GM12878 (cell line): ENCODE data around the gene HPS5. TPM values are rescaled to one million over a fixed set of nuclear protein-coding genes. Genes with fewer than 3 reads are reported as not detected.

Experiments
- ATAC-seq: fragments of 200-7000 bp; cut with Tn5 transposase; 3 replicates; pipeline ENCODE4 v1.9.1; 2020; ENCODE audit warnings: mild to moderate bottlenecking, moderate library complexity
- BruUV-seq: library from RNA; stranded (reverse); fragments of 400-500 nt; replicated peaks from 2 replicates; lab custom pipeline; 2021; lab: Mats Ljungman, UMichigan
- CTCF ChIA-PET: fragments of 300-600 bp; sonication (Branson Sonifier 250); formaldehyde crosslinking; extraction: SDS; loops from one replicate; lab custom pipeline; 2021; ENCODE audit warnings: inconsistent platforms; lab: Yijun Ruan, JAX
- POLR2A ChIA-PET: fragments of 350-600 bp; formaldehyde crosslinking; extraction: SDS; loops from one replicate; lab custom pipeline; 2021; ENCODE audit warnings: inconsistent platforms; lab: Charles Lee
- RAD21 ChIA-PET: fragments of 300-600 bp; sonication (Branson Sonifier 250); formaldehyde crosslinking; loops from one replicate; lab custom pipeline; 2023; ENCODE audit warnings: antibody characterized with exemption; ENCODE audit not compliant: unreplicated experiment; lab: Charles Lee
- SMC1A ChIA-PET: fragments of 300-600 bp; sonication (Branson Sonifier 250); formaldehyde crosslinking; loops from one replicate; lab custom pipeline; 2023; ENCODE audit not compliant: unreplicated experiment, uncharacterized antibody; lab: Charles Lee
- DNase-seq: peaks from one replicate; pipeline ENCODE4 v3.0.0-alpha.2; 2011; ENCODE audit warnings: low read depth, low spot score
- FAIRE-seq: peaks from 3 replicates; lab custom pipeline; 2011; peaks lifted over from hg19 to GRCh38; lab: Jason Lieb, UNC
- H2AFZ ChIP-seq: 2 replicates; pipeline ENCODE4 v1.6.0; 2011; ENCODE audit warnings: low read depth, low read length, control low read depth; ENCODE audit not compliant: control insufficient read depth
- H3K27ac ChIP-seq: 2 replicates; pipeline ENCODE4 v1.5.1; 2011; ENCODE audit warnings: control low read depth; ENCODE audit not compliant: control insufficient read depth, insufficient read depth
- H3K27me3 ChIP-seq, 2 experiments: replicated peaks in 1 of 2; 2 replicates each; pipeline versions ENCODE4 v1.6.0 to v1.6.1; 2011; ENCODE audit warnings: low read length in 1 of 2; ENCODE audit not compliant: control insufficient read depth in 2 of 2, insufficient read depth in 2 of 2
- H3K36me3 ChIP-seq, 2 experiments: 2 replicates each; pipeline ENCODE4 v1.5.1; 2011; ENCODE audit warnings: low read length in 1 of 2; ENCODE audit not compliant: control insufficient read depth in 2 of 2, insufficient read depth in 2 of 2
- H3K4me1 ChIP-seq: 2 replicates; pipeline ENCODE4 v1.6.1; 2011; ENCODE audit warnings: mild to moderate bottlenecking, low read length, moderate library complexity, mixed read lengths; ENCODE audit not compliant: control insufficient read depth, insufficient read depth
- H3K4me2 ChIP-seq: 2 replicates; pipeline ENCODE4 v1.6.0; 2011; ENCODE audit warnings: control low read depth; ENCODE audit not compliant: control insufficient read depth, insufficient read depth
- H3K4me3 ChIP-seq: fragments of 200-600 bp; sonication (generic); 2 replicates; pipeline ENCODE4 v1.5.1; 2016
- H3K79me2 ChIP-seq: 2 replicates; pipeline ENCODE4 v1.6.0; 2011; ENCODE audit warnings: low read length; ENCODE audit not compliant: control insufficient read depth, insufficient read depth
- H3K9ac ChIP-seq: 2 replicates; pipeline ENCODE4 v1.8.0; 2011; ENCODE audit warnings: low read length, control low read depth, mixed read lengths; ENCODE audit not compliant: control insufficient read depth, insufficient read depth
- H3K9me3 ChIP-seq: replicated peaks from 3 replicates; pipeline ENCODE4 v1.5.1; 2011; ENCODE audit warnings: mild to moderate bottlenecking, low read length; ENCODE audit not compliant: control insufficient read depth, insufficient read depth
- H4K20me1 ChIP-seq: 2 replicates; pipeline ENCODE4 v1.6.0; 2011; ENCODE audit not compliant: control insufficient read depth, insufficient read depth
- EED ChIP-seq: sonication (generic); IDR thresholded peaks from 2 replicates; pipeline ENCODE4 v1.6.1; 2016; ENCODE audit warnings: antibody characterized with exemption, low read depth
- EGR1 ChIP-seq, 2 experiments: IDR thresholded peaks; 1 replicate in 1 of 2; 2 replicates in 1 of 2; pipeline ENCODE4 v1.6.1; 2011 to 2012; ENCODE audit warnings: low read depth in 2 of 2, low read length in 2 of 2, borderline replicate concordance in 1 of 2, mild to moderate bottlenecking in 1 of 2, moderate library complexity in 1 of 2
- FOS ChIP-seq: IDR thresholded peaks from 3 replicates; pipeline ENCODE4 v1.6.1; 2011; ENCODE audit warnings: borderline replicate concordance; ENCODE audit not compliant: insufficient read length; ENCODE audit errors: extremely low read depth
- MLLT1 ChIP-seq: fragments of 450-650 bp; IDR thresholded peaks from 2 replicates; pipeline ENCODE4 v1.6.1; 2016; ENCODE audit warnings: mild to moderate bottlenecking
- SKIL ChIP-seq: fragments of 450-650 bp; IDR thresholded peaks from 2 replicates; pipeline ENCODE4 v1.6.1; 2017; ENCODE audit warnings: mild to moderate bottlenecking, low read depth, inconsistent platforms; ENCODE audit not compliant: poor library complexity, severe bottlenecking
- STAT3 ChIP-seq: IDR thresholded peaks from 2 replicates; pipeline ENCODE4 v1.6.1; 2011; ENCODE audit warnings: low read depth, low read length, improper control_type of control experiment
- ZNF207 ChIP-seq: fragments of 450-650 bp; IDR thresholded peaks from 2 replicates; pipeline ENCODE4 v1.6.1; 2014; ENCODE audit warnings: antibody characterized with exemption, mild to moderate bottlenecking, borderline replicate concordance
- in situ Hi-C: fragments of 300-500 bp; cut with MboI; formaldehyde crosslinking; loops from 9 replicates; pipeline ENCODE4 v1.14.3; 2018; ENCODE audit warnings: mixed read lengths
- intact Hi-C: fragments of 100-400 bp; cut with micrococcal nuclease; formaldehyde crosslinking; loops from one replicate; pipeline ENCODE4 v1.14.2; 2022; ENCODE audit not compliant: unreplicated experiment
- polyA plus RNA-seq, 11 experiments: library from polyadenylated mRNA; depleted of rRNA in 4 of 11; unstranded in 6 of 11; stranded (reverse) in 5 of 11; fragments of >200 nt; fragmentation: Nextera tagmentation in 4 of 11; fragmentation: Illumina TruSeq in 1 of 11; extraction: Ambion mirVana in 4 of 11; extraction: Trizol in 1 of 11; gene quantifications; 1 replicate in 1 of 11; 2 replicates in 10 of 11; pipeline versions ENCODE4 v1.2.1 to v1.2.3, GENCODE V29; 2011 to 2016; ENCODE audit warnings: inconsistent platforms in 2 of 11, missing spikeins in 2 of 11, low read depth in 1 of 11
- total RNA-seq, 4 experiments: library from RNA; depleted of rRNA in 3 of 4; stranded (reverse); fragments of >200 nt in 3 of 4; fragmentation: Illumina TruSeq in 1 of 4; extraction: Trizol in 1 of 4; gene quantifications; 2 replicates each; pipeline versions ENCODE4 v1.2.1 to v1.2.3, GENCODE V29; 2013 to 2021
- TF ChIP-seq, protein P1 (sequence below): fragments of 450-650 bp; IDR thresholded peaks from 2 replicates; pipeline ENCODE4 v1.6.1; 2017; ENCODE audit warnings: borderline replicate concordance
- TF ChIP-seq, protein P2 (sequence below): IDR thresholded peaks from 2 replicates; pipeline ENCODE4 v1.6.1; 2012; ENCODE audit warnings: low read length, inconsistent platforms

HPS5 gene
- total and polyA plus RNA-seq, 10 of the 15 experiments (the other 5 are each of a cell fraction or from before 2014, with no cell fraction given), result 11.9 to 32.6 (median 23.5) TPM

DNA sequence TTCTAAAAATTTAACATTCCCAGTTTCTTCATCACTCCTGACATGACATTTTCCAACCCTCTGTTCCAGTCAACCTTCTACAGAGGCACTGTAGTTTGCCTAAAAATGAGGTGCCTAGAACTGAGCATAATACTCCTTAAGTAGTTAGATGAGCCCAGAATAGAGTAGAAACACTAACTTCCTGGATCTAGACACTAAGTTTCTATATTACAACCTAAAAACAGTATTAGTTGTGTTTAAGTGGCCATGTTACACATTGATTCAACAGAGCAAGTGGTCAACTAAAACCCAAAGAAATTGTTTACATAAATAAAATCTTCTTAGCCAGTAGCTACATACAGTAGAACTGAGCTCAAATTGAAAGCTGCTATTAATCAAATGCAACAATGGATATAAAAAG, 1.3 kb downstream of the HPS5 start:
- ChIA-PET RAD21 (interaction anchor here (1.0 to 4.1 kb wide), 13 partner anchors 10 to 312 kb away, joined by 3 to 29 read pairs (median 4); partner anchors contain the start of gene LDHA), CTCF (interaction anchor here (0.5 to 4.0 kb wide), 10 partner anchors 8 to 331 kb away, joined by 3 to 44 read pairs (median 4); partner anchors contain the start of gene LDHA)
- H3K4me3 ChIP-seq, result peak overlapping the region; percentile 58

More for the DNA sequence above, 1.3 kb downstream of the HPS5 start:
- H4K20me1 ChIP-seq, result no peaks in the 10 kb centered on the region
- peak; percentile 15 for ATAC-seq
- POLR2A ChIA-PET, result interaction anchor here (0.8 to 4.5 kb wide), 8 partner anchors 9 to 313 kb away, joined by 3 to 59 read pairs (median 7); partner anchors contain the start of genes LDHA, SPTY2D1 and TSG101
- no peak overlapping the region for H2AFZ ChIP-seq
- H3K27me3 ChIP-seq, result no peaks in the 10 kb centered on the region
- H3K79me2 ChIP-seq, result peaks cover 92% of the 10 kb centered on the region
- no peak for DNase-seq
- peak overlapping the region; percentile 100 for H3K27ac ChIP-seq
- in situ Hi-C loops, result no loop called here
- peaks cover 0 to 3% of the 10 kb centered on the region in 2 experiments; a peak in 1 of 4 replicates for H3K36me3 ChIP-seq
- peak overlapping the region; percentile 96 for H3K9ac ChIP-seq
- no peak for FAIRE-seq
- H3K4me1 ChIP-seq, result 0 out of 2 replicates have a peak, but pooled peaks cover 2% of the 10 kb centered on the region
- TF ChIP-seq, protein P1, sequence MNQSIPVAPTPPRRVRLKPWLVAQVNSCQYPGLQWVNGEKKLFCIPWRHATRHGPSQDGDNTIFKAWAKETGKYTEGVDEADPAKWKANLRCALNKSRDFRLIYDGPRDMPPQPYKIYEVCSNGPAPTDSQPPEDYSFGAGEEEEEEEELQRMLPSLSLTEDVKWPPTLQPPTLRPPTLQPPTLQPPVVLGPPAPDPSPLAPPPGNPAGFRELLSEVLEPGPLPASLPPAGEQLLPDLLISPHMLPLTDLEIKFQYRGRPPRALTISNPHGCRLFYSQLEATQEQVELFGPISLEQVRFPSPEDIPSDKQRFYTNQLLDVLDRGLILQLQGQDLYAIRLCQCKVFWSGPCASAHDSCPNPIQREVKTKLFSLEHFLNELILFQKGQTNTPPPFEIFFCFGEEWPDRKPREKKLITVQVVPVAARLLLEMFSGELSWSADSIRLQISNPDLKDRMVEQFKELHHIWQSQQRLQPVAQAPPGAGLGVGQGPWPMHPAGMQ, result no peak
- TF ChIP-seq FOS (no peak), SKIL (no peak), EGR1 (IDR thresholded peaks at IDR 0.05; ENCODE audit: borderline replicate concordance in 1 of 2, low read depth in 2 of 2, low read length in 2 of 2) (no peak), EED (no peak), MLLT1 (no peak), ZNF207 (no peak), STAT3 (no peak)
- TF ChIP-seq, protein P2, sequence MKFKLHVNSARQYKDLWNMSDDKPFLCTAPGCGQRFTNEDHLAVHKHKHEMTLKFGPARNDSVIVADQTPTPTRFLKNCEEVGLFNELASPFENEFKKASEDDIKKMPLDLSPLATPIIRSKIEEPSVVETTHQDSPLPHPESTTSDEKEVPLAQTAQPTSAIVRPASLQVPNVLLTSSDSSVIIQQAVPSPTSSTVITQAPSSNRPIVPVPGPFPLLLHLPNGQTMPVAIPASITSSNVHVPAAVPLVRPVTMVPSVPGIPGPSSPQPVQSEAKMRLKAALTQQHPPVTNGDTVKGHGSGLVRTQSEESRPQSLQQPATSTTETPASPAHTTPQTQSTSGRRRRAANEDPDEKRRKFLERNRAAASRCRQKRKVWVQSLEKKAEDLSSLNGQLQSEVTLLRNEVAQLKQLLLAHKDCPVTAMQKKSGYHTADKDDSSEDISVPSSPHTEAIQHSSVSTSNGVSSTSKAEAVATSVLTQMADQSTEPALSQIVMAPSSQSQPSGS, result no peak
- SMC1A ChIA-PET, result interaction anchor here (0.7 to 4.4 kb wide), 17 partner anchors 9 to 316 kb away, joined by 3 to 48 read pairs (median 5); partner anchors contain the start of genes LDHA, SAA2 and SPTY2D1
- H3K9me3 ChIP-seq, result no peaks in the 10 kb centered on the region
- intact Hi-C loops, result loop anchor here (2.0 to 10.0 kb wide), 3 partner anchors 74 to 314 kb away; partner anchors contain the start of genes SPTY2D1 and TSG101
- no TSS peak for BruUV-seq
- H3K4me2 ChIP-seq, result peak overlapping the region; percentile 71
